OCI-LY7 (cell line): ENCODE data around the gene ITGB3. TPM values are rescaled to one million over a fixed set of nuclear protein-coding genes. Genes with fewer than 3 reads are reported as not detected.

Experiments
- BruUV-seq: library from RNA; stranded (reverse); fragments of 400-500 nt; replicated peaks from 2 replicates; lab custom pipeline; 2021; lab: Mats Ljungman, UMichigan
- CTCF ChIA-PET: fragments of 300-600 bp; sonication (Branson Sonifier 250); formaldehyde crosslinking; loops from one replicate; lab custom pipeline; 2022; ENCODE audit warnings: antibody characterized with exemption; ENCODE audit not compliant: unreplicated experiment; lab: Charles Lee
- POLR2A ChIA-PET: fragments of 300-600 bp; sonication (Branson Sonifier 250); formaldehyde crosslinking; loops from one replicate; lab custom pipeline; 2022; ENCODE audit warnings: antibody characterized with exemption; lab: Charles Lee
- DNase-seq: peaks from one replicate; pipeline ENCODE4 v3.0.0-alpha.2; 2015; ENCODE audit warnings: low spot score
- H2AFZ ChIP-seq: fragments of 200-600 bp; sonication (generic), shearing (Covaris generic); 2 replicates; pipeline ENCODE4 v1.6.1; 2014; ENCODE audit warnings: mild to moderate bottlenecking, antibody characterized with exemption, low read length, moderate library complexity
- H3K27ac ChIP-seq: fragments of 200-600 bp; sonication (generic); 2 replicates; pipeline ENCODE4 v1.5.1; 2014; ENCODE audit warnings: mixed run types, low read depth, mild to moderate bottlenecking, moderate library complexity, low read length, inconsistent platforms; ENCODE audit not compliant: poor library complexity, severe bottlenecking
- H3K36me3 ChIP-seq: fragments of 200-600 bp; sonication (generic); 2 replicates; pipeline ENCODE4 v1.6.1; 2014; ENCODE audit warnings: mild to moderate bottlenecking, antibody characterized with exemption, low read length, moderate library complexity, mixed read lengths; ENCODE audit not compliant: insufficient read depth
- H3K4me1 ChIP-seq: fragments of 200-600 bp; sonication (generic); 2 replicates; pipeline ENCODE4 v1.5.1; 2014; ENCODE audit warnings: mild to moderate bottlenecking, low read length; ENCODE audit not compliant: insufficient read depth, poor library complexity, severe bottlenecking
- H3K4me2 ChIP-seq: fragments of 200-600 bp; sonication (generic); 2 replicates; pipeline ENCODE4 v1.6.1; 2014; ENCODE audit warnings: mild to moderate bottlenecking, low read length
- H3K4me3 ChIP-seq: fragments of 200-600 bp; sonication (generic); 2 replicates; pipeline ENCODE4 v1.5.1; 2014; ENCODE audit warnings: mild to moderate bottlenecking, low read depth, low read length; ENCODE audit not compliant: poor library complexity, severe bottlenecking
- H3K79me2 ChIP-seq: fragments of 200-600 bp; sonication (generic); 2 replicates; pipeline ENCODE4 v1.6.1; 2016; ENCODE audit warnings: low read depth, mild to moderate bottlenecking, low read length, moderate library complexity, mixed read lengths; ENCODE audit not compliant: insufficient read depth
- H3K9me2 ChIP-seq: fragments of 200-600 bp; sonication (generic); 2 replicates; pipeline ENCODE4 v1.6.1; 2016; ENCODE audit warnings: mild to moderate bottlenecking, low read length, mixed read lengths; ENCODE audit not compliant: insufficient read depth
- H3K9me3 ChIP-seq: fragments of 200-600 bp; sonication (generic); 2 replicates; pipeline ENCODE4 v1.6.1; 2014; ENCODE audit warnings: mild to moderate bottlenecking, mixed run types, low read length, mixed read lengths
- H4K20me1 ChIP-seq: fragments of 200-600 bp; sonication (generic); 2 replicates; pipeline ENCODE4 v1.6.1; 2014; ENCODE audit warnings: mild to moderate bottlenecking, antibody characterized with exemption, low read length, moderate library complexity, mixed read lengths; ENCODE audit not compliant: insufficient read depth
- CTCF ChIP-seq: fragments of 200-600 bp; sonication (generic); conservative IDR thresholded peaks from 2 replicates; pipeline ENCODE4 v1.5.1; 2014; ENCODE audit warnings: mild to moderate bottlenecking, antibody characterized with exemption, low read length, moderate library complexity, mixed read lengths
- EZH2phosphoT487 ChIP-seq: fragments of 200-600 bp; sonication (generic); IDR thresholded peaks from 2 replicates; pipeline ENCODE4 v1.6.1; 2018; ENCODE audit warnings: low read depth, borderline replicate concordance, mild to moderate bottlenecking, mixed run types, antibody characterized with exemption, low read length, moderate library complexity, mixed read lengths
- intact Hi-C: fragments of 100-400 bp; cut with micrococcal nuclease; formaldehyde crosslinking; loops from one replicate; pipeline ENCODE4 v1.10.0; 2022; ENCODE audit not compliant: unreplicated experiment
- total RNA-seq, 2 experiments: library from RNA; depleted of rRNA in 1 of 2; stranded (reverse); fragments of >200 nt in 1 of 2; shearing (Covaris generic) in 1 of 2; gene quantifications; 2 replicates each; pipeline ENCODE4 v1.2.3, GENCODE V29; 2014 to 2022

The ITGB3 gene
- total RNA-seq, 2 experiments from 2014 or later, result not detected

- Histone ChIP-seq H4K20me1 (no peaks in the 10 kb centered on the region), H3K4me3 (no peak overlapping the region), H3K36me3 (no peaks in the 10 kb centered on the region), H3K4me1 (peaks cover 34% of the 10 kb centered on the region), H3K27ac (no peak overlapping the region), H3K9me3 (no peaks in the 10 kb centered on the region), H3K9me2 (no peaks in the 10 kb centered on the region), H3K4me2 (no peak overlapping the region), H2AFZ (no peak overlapping the region), H3K79me2 (no peaks in the 10 kb centered on the region)
- CTCF ChIA-PET, result no interaction called here
- no peak for DNase-seq
- TF ChIP-seq CTCF (no peak), EZH2phosphoT487 (no peak)
- POLR2A ChIA-PET, result interaction anchor here (1.7 kb wide), 1 partner anchor 10 kb away, joined by 4 read pairs; no protein-coding TSS in a partner anchor
- intact Hi-C loops, result no loop called here
- no TSS peak for BruUV-seq
These were observed 26.6 kb downstream of the ITGB3 start for GRCh38 chr17:47280072-47280811.

- Histone ChIP-seq H3K4me3 (no peak overlapping the region), H3K79me2 (no peaks in the 10 kb centered on the region), H3K9me2 (no peaks in the 10 kb centered on the region), H3K9me3 (no peaks in the 10 kb centered on the region), H3K27ac (no peak overlapping the region), H3K4me1 (peaks cover 30% of the 10 kb centered on the region), H4K20me1 (no peaks in the 10 kb centered on the region), H2AFZ (no peak overlapping the region), H3K36me3 (no peaks in the 10 kb centered on the region), H3K4me2 (no peak overlapping the region)
- POLR2A ChIA-PET, result interaction anchor here (1.7 kb wide), 1 partner anchor 9 kb away, joined by 4 read pairs; no protein-coding TSS in a partner anchor
- CTCF ChIA-PET, result no interaction called here
- no peak for DNase-seq
- no TSS peak for BruUV-seq
- TF ChIP-seq CTCF (no peak), EZH2phosphoT487 (no peak)
- intact Hi-C loops, result no loop called here
These were observed 27.6 kb downstream of the ITGB3 start for GRCh38 chr17:47281216-47281615.

GRCh38 chr17:47285003-47285402 is 31.4 kb downstream of the ITGB3 start:
- ChIA-PET CTCF (no interaction called here), POLR2A (interaction anchor here (1.0 kb wide), 1 partner anchor 79 kb away, joined by 5 read pairs; no protein-coding TSS in a partner anchor)
- no peak for TF ChIP-seq EZH2phosphoT487
- TF ChIP-seq CTCF, result no peak

More at GRCh38 chr17:47285003-47285402, 31.4 kb downstream of the ITGB3 start:
- no TSS peak for BruUV-seq
- Histone ChIP-seq H3K9me2 (no peaks in the 10 kb centered on the region), H4K20me1 (no peaks in the 10 kb centered on the region), H3K4me1 (peaks cover 10% of the 10 kb centered on the region), H3K79me2 (no peaks in the 10 kb centered on the region), H2AFZ (no peak overlapping the region), H3K9me3 (no peaks in the 10 kb centered on the region), H3K36me3 (no peaks in the 10 kb centered on the region), H3K4me2 (no peak overlapping the region), H3K4me3 (no peak overlapping the region), H3K27ac (no peak overlapping the region)
- no peak for DNase-seq
- intact Hi-C loops, result no loop called here
